NCI-H2196 (cell line): ENCODE data around the gene IL13.

ENCODE experiments used
- DNase-seq: peaks from one replicate; lab custom pipeline; 2025; ENCODE audit not compliant: unreplicated experiment; lab: John Stamatoyannopoulos, UW

The IL13 gene

GRCh38 chr5:132655821-132656773 is 1.9 kb upstream of the IL13 start:
- DNase-seq, result no peak

DNA sequence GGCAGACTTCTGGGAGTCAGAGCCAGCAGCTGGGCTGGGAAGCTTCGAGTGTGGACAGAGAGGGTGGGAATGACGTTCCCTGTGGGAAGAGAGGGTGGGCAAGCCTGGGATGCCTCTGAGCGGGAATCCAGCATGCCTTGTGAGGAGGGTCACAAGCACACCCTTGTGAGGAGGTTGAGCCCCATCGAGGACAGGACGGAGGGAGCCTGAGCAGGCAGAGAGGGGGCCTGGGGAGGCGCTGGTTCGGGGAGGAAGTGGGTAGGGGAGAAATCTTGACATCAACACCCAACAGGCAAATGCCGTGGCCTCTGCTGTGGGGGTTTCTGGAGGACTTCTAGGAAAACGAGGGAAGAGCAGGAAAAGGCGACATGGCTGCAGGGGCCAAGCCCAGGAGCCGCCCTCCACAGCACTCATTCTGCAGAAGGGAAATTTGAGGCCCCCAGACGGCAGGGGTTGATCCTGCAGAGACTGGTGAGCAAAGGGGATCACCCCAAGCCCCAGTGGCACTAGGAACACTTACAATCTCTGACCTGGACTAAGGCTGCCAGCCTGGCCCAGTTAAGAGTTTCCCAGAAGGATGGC is 1.1 kb upstream of the IL13 start:
- DNase-seq, result no peak

- no peak for DNase-seq
Observed at GRCh38 chr5:132658381-132659302, 669 bp downstream of the IL13 start.

DNA sequence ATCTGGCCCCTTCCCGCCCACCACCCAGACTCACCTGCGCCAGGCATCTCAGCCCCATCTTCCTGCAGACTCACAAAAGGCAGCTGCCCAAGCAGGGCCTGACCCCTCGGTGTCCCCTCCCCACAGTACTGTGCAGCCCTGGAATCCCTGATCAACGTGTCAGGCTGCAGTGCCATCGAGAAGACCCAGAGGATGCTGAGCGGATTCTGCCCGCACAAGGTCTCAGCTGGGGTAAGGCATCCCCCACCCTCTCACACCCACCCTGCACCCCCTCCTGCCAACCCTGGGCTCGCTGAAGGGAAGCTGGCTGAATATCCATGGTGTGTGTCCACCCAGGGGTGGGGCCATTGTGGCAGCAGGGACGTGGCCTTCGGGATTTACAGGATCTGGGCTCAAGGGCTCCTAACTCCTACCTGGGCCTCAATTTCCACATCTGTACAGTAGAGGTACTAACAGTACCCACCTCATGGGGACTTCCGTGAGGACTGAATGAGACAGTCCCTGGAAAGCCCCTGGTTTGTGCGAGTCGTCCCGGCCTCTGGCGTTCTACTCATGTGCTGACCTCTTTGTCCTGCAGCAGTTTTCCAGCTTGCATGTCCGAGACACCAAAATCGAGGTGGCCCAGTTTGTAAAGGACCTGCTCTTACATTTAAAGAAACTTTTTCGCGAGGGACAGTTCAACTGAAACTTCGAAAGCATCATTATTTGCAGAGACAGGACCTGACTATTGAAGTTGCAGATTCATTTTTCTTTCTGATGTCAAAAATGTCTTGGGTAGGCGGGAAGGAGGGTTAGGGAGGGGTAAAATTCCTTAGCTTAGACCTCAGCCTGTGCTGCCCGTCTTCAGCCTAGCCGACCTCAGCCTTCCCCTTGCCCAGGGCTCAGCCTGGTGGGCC is 1.9 kb downstream of the IL13 start:
- no peak for DNase-seq

DNA sequence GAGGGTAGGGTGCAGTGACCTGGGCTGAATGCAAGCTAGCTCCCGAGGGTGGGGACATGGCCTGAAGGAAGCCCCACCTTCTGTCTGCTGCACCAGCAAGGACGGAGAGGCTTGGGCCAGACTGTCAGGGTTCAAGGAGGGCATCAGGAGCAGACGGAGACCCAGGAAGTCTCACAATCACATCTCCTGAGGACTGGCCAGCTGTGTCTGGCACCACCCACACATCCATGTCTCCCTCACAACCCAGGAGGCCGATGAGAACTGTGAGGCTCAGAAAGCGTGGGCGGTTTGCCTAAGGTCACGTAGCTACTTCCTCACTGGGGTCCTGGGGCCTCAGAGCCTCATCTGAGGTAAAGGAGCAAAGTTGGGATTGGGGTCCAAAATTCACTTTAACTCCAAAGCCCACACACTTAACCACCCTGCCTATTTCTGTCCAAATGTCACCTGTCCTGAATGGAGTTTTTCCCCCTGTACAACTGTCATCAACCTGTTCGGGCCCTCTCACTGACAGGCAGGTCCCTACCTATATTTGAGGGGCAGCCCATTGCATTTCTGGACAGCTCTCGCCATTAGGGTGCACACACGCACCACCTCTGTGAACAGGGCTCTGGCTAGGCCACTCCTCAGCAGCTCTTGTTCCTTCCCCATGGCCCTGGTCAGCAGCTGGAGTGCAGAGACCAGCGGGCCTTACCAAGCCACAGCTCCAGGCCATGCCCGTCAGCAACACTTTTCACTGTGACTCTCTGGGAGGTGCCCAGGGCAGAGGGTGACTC is 3.4 kb downstream of the IL13 start:
- DNase-seq, result no peak

GRCh38 chr5:132662004-132662401 is 4.0 kb downstream of the IL13 start:
- DNase-seq, result no peak

DNA sequence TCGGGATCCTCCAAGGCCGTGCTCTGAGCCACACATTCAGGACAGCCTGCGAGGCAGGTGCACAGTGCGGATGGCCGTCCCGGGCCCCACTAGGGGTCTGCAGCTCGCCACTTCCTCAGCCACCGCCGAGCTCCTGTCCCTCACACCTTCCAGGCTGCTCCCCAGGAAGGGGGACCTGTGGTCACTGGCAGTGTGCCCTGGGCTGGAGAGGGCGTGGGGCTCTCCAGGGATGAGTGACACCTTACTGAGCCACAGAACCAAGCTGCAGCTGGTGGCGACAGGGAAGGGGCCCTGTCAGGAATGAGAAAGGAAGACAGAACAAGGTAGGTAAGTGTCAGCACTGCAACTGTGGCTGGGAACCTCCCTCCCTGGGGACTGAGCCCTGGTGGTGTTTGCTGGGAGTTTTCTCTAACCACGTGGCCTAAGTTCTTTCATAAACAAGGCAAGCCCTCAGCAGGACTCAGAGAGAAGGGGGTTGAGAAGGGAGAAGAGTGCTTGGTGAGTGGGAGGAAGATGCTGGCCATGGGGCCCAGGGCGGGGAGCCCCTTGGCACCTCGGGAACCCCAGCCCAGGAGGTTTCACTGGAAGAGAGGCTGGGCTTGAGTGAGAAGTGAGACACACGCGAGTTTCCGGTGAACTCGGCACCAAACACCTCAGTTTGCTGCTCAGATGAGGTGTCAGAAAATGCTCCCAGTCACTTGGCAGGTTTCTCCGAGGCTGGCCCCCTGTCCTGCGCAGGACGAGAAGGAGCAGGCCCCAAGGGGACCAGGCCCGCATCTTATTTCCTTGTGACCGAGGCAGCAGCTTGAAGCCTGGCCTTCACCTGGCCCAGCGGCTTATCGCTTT is 5.2 kb downstream of the IL13 start:
- no peak for DNase-seq

- DNase-seq, result no peak
Observed at GRCh38 chr5:132663771-132664695, 6.1 kb downstream of the IL13 start.

GRCh38 chr5:132664696-132665209 is 6.8 kb downstream of the IL13 start:
- DNase-seq, result no peak

DNA sequence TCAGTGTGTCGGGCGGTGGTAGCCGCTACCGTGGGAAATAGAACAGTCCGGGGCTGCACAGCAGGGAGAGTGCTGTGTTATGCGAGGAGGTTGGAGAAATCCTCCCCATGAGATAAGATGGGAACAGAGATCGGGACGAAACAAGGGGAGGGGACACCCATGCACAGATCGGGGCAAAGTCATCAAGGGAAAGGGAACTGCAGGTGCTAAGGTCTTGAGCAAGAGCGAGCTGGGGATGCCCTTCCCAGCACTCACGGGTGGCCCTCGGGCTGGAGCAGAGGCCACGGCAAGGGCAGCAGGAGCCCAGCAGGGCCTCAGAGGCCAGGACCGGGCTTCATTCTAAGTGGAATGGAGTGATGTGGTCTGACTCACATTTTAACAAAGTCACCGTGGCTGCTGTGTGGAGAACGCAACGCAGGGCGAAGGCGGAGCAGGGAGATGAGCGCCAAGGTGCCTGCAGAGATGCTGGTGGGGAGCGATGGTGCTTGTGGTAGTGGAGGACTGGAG is 7.7 kb downstream of the IL13 start:
- no peak for DNase-seq

DNA sequence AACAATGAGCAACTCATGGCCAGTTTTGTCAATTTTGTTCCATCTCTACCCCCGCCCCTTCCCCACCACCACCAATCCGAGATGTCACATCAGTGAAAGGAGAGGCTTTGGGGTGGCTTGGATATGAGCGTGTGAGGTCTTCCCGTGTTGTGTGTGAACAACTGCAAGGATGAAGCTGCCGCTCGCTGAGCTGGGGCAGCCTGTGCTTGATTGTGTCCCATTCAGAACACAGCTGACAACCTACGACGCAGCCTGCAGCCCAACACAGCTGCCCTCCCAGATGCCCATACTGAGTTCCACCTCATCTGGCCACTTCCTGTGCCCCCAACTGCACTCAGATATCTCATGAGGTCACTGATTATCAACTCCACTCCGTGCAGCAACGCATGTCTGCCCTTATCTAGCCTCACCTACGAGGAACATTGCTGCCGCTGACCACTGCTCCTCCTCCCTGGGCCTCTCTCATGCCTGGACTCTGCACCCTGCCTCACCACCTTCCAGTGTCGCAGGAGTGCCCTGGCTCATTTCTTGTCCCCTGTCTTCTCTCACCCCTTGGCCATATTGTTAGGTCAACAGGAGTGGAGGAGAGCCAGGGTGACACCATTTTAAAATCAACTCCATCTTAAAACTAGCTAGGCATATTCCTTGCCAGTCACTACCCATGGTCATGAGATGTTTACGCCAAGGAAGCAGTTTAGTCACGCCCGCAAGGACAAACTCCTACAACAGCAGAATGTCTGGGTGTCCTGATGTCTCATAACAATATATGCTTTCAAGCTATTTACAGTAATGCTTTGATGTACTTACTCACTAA is 8.5 kb downstream of the IL13 start:
- DNase-seq, result no peak

DNA sequence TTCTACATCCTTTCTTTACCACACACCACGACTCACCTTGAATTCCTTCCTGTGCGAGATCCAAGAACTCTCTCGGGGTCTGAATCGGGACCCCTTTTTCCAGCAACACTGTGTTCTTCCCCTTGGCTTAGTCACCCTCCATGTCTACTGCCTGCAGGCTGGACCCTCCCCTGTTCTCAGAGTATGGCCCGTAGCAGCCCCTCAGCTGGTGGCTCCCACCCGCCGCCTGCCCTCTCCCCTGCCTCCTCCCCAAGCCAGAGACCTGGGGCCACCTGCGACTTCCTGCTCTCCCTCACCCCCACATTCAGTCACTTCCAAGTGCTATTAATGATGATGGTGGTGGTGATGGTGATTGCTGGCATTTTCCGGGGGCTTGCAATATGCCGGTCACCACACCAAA is 9.3 kb downstream of the IL13 start:
- DNase-seq, result no peak

GRCh38 chr5:132667761-132668705 is 10.1 kb downstream of the IL13 start:
- DNase-seq, result no peak

DNA sequence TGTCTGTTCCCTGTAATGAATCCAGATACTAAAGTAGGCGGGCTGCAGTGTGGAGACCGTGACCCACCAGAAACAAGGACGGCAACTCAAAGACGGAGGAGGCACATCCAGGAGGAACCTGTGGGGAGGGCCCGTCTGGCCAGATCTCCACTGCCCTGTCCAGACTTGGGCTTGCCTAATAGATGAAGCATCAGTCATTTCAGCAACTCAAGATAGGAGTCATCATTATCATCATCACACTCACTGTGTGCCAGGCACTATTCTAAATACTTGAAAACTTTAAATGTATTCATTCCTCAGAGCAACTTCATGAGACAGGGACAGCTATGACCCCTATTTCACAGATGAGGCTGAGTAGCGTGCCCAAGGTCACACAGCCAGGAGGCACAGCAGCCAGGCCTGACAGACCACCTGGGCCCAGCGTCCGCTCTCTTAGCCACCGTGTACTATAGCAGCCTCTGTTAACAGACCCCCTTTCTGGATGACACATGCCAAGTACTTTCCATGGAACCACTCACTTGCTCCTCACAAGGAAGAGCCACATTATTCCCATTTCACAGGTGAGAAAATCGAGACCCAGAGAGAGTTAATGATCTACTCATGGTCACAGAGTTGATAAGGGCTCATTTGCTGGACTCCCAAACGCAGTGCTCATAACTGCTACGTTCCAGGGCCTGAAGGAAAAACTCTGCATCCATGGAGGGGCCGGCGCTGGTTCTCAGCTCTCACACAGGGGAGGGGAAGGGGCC is 10.9 kb downstream of the IL13 start:
- DNase-seq, result no peak

DNA sequence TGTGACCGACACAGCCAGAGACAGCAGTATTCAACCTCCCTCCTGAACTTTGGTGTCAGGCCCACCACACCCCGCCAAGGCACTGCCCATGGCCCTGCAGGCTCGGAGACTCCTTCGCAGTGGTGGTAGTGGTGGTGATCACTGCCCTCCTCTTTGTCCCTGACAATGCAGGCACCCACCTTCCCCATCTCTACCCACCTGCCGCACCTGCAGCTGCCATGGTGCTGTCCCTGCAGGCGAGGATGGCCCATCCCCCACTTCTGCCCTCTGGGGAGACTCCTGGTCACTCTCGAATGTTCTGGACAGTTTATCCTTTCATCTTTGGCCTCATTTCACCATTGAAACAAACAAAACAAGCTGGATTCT is 11.5 kb downstream of the IL13 start:
- DNase-seq, result no peak
